Cardiac muscle cell (in vitro differentiated cells and primary cell): Measurements from ENCODE around the gene RIPOR2. TPM values are rescaled to one million over a fixed set of nuclear protein-coding genes. Genes with fewer than 3 reads are reported as not detected.

Experiments
- DNase-seq, 2 donors: peaks; one replicate each; pipeline versions ENCODE4 v3.0.0 to v3.0.0-alpha.2; 2010 to 2017; ENCODE audit warnings: low read depth in 1 of 2, low spot score in 1 of 2
- H3K27ac ChIP-seq: fragments of 200-600 bp; sonication (generic); 2 replicates; pipeline ENCODE4 v1.5.1; 2016
- H3K27me3 ChIP-seq: fragments of 200-600 bp; sonication (generic); 2 replicates; pipeline ENCODE4 v1.6.0; 2016; ENCODE audit warnings: control low read depth
- H3K36me3 ChIP-seq: fragments of 200-600 bp; sonication (generic); 2 replicates; pipeline ENCODE4 v1.5.1; 2016; ENCODE audit warnings: control low read depth
- H3K4me1 ChIP-seq: fragments of 200-600 bp; sonication (generic); 2 replicates; pipeline ENCODE4 v1.8.1; 2017; ENCODE audit warnings: low read depth, mild to moderate bottlenecking, mixed run types
- H3K4me3 ChIP-seq: fragments of 200-600 bp; sonication (generic); 2 replicates; pipeline ENCODE4 v1.5.1; 2016; ENCODE audit warnings: mild to moderate bottlenecking
- H3K9me3 ChIP-seq: fragments of 200-600 bp; sonication (generic); 2 replicates; pipeline ENCODE4 v1.5.1; 2017; ENCODE audit warnings: low read depth, mild to moderate bottlenecking, control low read depth
- polyA plus RNA-seq: library from polyadenylated mRNA; unstranded; fragments of >200 nt; fragmentation: Nextera tagmentation; extraction: Ambion mirVana; gene quantifications from 2 replicates; pipeline ENCODE4 v1.2.1, GENCODE V29; 2016
- total RNA-seq: library from RNA; depleted of rRNA; stranded (reverse); fragments of >200 nt; gene quantifications from 2 replicates; pipeline ENCODE4 v1.2.3, GENCODE V29; 2016
- TF ChIP-seq, protein P1 (sequence below): IDR thresholded peaks from 2 replicates; pipeline ENCODE4 v1.5.1; 2012; ENCODE audit warnings: low read depth, mild to moderate bottlenecking, low read length

The RIPOR2 gene
- total and polyA plus RNA-seq, 2 experiments from 2014 or later: 2.2 to 6.9 TPM

DNA sequence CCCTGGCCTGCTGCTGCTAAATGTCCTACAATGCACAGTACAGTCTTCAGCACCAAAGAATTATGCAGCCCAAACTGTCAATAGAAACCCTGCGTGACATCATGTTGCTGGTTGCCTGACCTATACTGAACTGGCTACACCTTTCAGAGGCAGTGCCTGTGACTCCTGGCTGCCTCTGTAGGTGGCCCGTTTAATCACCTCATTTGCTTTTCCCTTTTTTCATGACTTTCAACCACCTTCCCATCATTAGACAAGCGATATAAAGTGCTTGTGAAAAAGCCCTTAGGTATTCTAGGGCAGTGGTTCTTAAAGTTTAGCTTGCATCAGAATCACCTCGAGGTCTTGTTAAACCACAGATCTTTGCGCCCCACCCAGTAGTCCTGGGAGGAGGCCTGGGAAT, 33.0 kb upstream of the RIPOR2 start:
- Histone ChIP-seq H3K27ac (no peak overlapping the region), H3K4me3 (no peak overlapping the region), H3K9me3 (no peaks in the 10 kb centered on the region), H3K4me1 (no peaks in the 10 kb centered on the region), H3K27me3 (no peaks in the 10 kb centered on the region), H3K36me3 (no peaks in the 10 kb centered on the region)
- TF ChIP-seq, protein P1, sequence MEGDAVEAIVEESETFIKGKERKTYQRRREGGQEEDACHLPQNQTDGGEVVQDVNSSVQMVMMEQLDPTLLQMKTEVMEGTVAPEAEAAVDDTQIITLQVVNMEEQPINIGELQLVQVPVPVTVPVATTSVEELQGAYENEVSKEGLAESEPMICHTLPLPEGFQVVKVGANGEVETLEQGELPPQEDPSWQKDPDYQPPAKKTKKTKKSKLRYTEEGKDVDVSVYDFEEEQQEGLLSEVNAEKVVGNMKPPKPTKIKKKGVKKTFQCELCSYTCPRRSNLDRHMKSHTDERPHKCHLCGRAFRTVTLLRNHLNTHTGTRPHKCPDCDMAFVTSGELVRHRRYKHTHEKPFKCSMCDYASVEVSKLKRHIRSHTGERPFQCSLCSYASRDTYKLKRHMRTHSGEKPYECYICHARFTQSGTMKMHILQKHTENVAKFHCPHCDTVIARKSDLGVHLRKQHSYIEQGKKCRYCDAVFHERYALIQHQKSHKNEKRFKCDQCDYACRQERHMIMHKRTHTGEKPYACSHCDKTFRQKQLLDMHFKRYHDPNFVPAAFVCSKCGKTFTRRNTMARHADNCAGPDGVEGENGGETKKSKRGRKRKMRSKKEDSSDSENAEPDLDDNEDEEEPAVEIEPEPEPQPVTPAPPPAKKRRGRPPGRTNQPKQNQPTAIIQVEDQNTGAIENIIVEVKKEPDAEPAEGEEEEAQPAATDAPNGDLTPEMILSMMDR: no peak
- DNase-seq: no peak

DNA sequence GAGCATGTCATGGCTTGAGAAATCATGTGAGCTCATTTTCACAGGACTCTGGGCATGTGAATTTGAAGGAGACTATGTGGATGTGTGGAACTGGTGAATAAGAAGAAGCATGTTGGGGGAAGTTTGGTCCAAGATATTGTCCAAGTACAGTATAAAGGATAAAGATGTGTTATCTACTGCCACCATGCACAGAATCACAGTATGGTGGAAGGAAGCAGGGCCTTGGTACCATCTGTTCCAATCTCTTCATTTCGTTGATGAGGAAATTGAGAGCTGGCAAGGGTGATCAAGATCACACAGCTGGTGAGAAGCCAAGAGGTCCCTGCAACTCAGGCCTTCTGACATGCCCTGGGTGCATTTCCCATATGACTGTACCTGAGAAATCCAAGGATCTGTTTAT, 31.5 kb upstream of the RIPOR2 start:
- Histone ChIP-seq H3K4me3 (no peak overlapping the region), H3K27ac (no peak overlapping the region), H3K36me3 (no peaks in the 10 kb centered on the region), H3K4me1 (no peaks in the 10 kb centered on the region), H3K9me3 (no peaks in the 10 kb centered on the region), H3K27me3 (no peaks in the 10 kb centered on the region)
- no peak for DNase-seq
- TF ChIP-seq, protein P1: no peak

DNA sequence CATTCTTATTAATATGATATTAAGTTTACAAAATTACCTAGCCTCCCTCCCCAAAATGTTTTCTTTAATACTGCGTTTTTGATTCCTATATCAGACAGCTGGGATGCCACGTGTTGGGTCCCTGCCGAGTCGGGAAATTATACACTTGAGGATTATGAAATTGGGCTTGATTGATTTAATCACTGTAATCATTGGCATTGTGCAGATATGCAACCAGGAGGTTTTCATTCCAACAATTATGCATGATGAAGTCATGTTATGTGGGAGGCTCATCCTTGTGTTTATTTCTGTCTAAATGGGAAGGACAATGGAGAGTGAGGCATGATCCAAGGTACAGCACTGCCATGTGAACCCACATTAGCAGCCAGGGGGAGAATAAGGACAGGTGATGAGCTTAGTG, 30.6 kb upstream of the RIPOR2 start:
- Histone ChIP-seq H3K4me3 (no peak overlapping the region), H3K36me3 (no peaks in the 10 kb centered on the region)
- TF ChIP-seq, protein P1: no peak

DNA sequence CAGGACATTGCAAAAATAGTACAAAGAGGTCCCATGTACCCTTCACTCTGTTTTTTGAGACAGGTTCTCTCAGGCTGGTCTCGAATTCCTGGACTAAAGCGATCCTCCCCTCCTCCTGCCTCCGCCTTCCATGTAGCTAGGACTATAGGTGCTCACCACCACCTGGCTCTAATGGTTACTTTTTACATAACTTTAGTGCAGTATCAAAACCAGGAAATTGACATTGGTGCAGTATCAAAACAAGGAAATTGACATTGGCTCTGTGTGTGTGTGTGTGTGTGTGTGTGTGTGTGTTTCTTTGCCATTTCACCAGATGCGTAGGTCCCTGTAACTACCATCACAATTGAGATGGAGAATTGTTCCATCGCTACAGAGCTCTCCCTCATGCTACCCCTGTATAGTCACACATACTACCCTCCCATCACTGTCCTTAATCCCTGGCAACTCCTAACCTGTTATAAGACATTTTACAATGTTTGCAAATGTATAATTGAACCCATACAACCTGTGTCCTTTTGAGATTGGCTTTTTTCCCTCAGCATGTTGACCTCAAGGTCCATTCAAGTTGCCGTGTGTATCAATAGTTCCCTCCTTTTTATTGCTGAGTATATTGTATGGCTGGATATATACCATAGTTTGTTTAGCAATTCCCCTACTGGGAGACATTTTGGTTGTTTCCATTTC, 28.3 kb upstream of the RIPOR2 start:
- H3K9me3 ChIP-seq: no peaks in the 10 kb centered on the region
- TF ChIP-seq, protein P1: no peak
- no peaks in the 10 kb centered on the region for H3K36me3 ChIP-seq
- no peak overlapping the region for H3K4me3 ChIP-seq
- H3K27me3 ChIP-seq: no peaks in the 10 kb centered on the region
- no peaks in the 10 kb centered on the region for H3K4me1 ChIP-seq
- DNase-seq: no peak
- H3K27ac ChIP-seq: no peak overlapping the region

More for the DNA sequence above, 30.6 kb upstream of the RIPOR2 start:
- Histone ChIP-seq H3K9me3 (no peaks in the 10 kb centered on the region), H3K27me3 (no peaks in the 10 kb centered on the region), H3K4me1 (no peaks in the 10 kb centered on the region), H3K27ac (no peak overlapping the region)
- DNase-seq: no peak

DNA sequence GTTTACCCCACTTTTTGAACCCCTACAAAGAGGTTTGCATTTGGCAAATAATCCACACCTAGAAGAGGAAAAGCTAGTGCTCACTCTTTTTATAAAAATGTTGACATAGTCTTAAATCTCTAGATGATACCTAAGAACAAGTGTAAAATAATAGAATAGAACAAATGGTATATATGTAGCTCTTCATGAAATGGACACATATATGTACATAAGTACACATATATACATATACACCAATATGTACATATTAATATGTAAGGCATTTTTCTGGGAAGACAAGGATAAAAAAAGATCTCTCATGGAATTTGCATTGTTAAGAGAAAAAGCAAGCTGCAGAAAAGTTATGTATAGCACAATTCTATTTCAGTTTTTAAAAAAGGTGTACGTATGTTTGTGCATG, 27.6 kb upstream of the RIPOR2 start:
- no peak overlapping the region for H3K27ac ChIP-seq
- no peaks in the 10 kb centered on the region for H3K36me3 ChIP-seq
- no peaks in the 10 kb centered on the region for H3K27me3 ChIP-seq
- H3K4me3 ChIP-seq: no peak overlapping the region
- H3K9me3 ChIP-seq: no peaks in the 10 kb centered on the region
- H3K4me1 ChIP-seq: no peaks in the 10 kb centered on the region
- TF ChIP-seq, protein P1: no peak
- DNase-seq: no peak
